ENCODE results near the gene NELL1.

DNA sequence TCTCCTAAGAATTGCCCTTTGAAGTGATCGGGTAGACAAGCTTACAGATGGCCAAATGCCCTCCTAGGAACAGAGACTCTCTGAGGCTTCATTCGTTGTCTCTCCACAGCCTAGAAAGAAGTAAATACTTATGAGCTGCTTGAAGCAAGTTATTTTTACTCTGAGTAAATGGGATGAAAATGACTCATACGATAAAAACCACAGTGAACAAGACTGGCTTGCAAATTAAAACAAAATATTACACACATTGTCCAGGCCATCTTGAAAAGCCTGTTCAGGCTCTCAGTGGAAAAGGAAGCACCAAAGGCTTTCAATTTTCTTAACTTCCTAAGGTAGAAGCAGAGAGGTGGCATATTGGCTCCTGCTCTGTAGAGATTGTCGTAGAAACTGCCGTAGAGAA lies 294.2 kb downstream of the NELL1 start:
- TF ChIP-seq, protein P1, sequence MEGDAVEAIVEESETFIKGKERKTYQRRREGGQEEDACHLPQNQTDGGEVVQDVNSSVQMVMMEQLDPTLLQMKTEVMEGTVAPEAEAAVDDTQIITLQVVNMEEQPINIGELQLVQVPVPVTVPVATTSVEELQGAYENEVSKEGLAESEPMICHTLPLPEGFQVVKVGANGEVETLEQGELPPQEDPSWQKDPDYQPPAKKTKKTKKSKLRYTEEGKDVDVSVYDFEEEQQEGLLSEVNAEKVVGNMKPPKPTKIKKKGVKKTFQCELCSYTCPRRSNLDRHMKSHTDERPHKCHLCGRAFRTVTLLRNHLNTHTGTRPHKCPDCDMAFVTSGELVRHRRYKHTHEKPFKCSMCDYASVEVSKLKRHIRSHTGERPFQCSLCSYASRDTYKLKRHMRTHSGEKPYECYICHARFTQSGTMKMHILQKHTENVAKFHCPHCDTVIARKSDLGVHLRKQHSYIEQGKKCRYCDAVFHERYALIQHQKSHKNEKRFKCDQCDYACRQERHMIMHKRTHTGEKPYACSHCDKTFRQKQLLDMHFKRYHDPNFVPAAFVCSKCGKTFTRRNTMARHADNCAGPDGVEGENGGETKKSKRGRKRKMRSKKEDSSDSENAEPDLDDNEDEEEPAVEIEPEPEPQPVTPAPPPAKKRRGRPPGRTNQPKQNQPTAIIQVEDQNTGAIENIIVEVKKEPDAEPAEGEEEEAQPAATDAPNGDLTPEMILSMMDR (IDR thresholded peaks at IDR 0.05), result no peak
- no peak for TF ChIP-seq POLR2A (IDR thresholded peaks at IDR 0.05)
